ENCODE results near the gene AGAP9.
"Not testable (repeated sequence)": the region's sequence is repeated elsewhere in the genome, so short reads cannot be mapped to it uniquely, and the experiment has no call there.

The AGAP9 gene

GRCh38 chr10:47523475-47523874 is at the start of gene AGAP9:
TSS of gene AGAP9 (minus strand) at chr10:47523638. CDS start at chr10:47523526, 112 bp downstream.
- DNase-seq (ENCODE audit: extremely low read depth in 1 of 2, low read depth in 1 of 2), result not testable (repeated sequence)

GRCh38 chr10:47571138-47571912 is 47.9 kb upstream of the AGAP9 start:
- DNase-seq (ENCODE audit: extremely low read depth in 1 of 2, low read depth in 1 of 2), result not testable (repeated sequence)

- DNase-seq (ENCODE audit: extremely low read depth in 1 of 2, low read depth in 1 of 2), result not testable (repeated sequence)
Observed at GRCh38 chr10:47566757-47567156, 43.3 kb upstream of the AGAP9 start.

- not testable (repeated sequence) for DNase-seq (ENCODE audit: extremely low read depth in 1 of 2, low read depth in 1 of 2)
Observed at GRCh38 chr10:47566108-47566699, 42.8 kb upstream of the AGAP9 start.

- DNase-seq (ENCODE audit: extremely low read depth in 1 of 2, low read depth in 1 of 2), result not testable (repeated sequence)
Observed at GRCh38 chr10:47565517-47565920, 42.1 kb upstream of the AGAP9 start.

- DNase-seq (ENCODE audit: extremely low read depth in 1 of 2, low read depth in 1 of 2), result not testable (repeated sequence)
Observed at GRCh38 chr10:47564953-47565352, 41.5 kb upstream of the AGAP9 start.

GRCh38 chr10:47564318-47564717 is 40.9 kb upstream of the AGAP9 start:
- not testable (repeated sequence) for DNase-seq (ENCODE audit: extremely low read depth in 1 of 2, low read depth in 1 of 2)

GRCh38 chr10:47560452-47560851 is 37.0 kb upstream of the AGAP9 start:
- DNase-seq (ENCODE audit: extremely low read depth in 1 of 2, low read depth in 1 of 2), result not testable (repeated sequence)

- DNase-seq (ENCODE audit: extremely low read depth in 1 of 2, low read depth in 1 of 2), result not testable (repeated sequence)
Observed at GRCh38 chr10:47559718-47560308, 36.4 kb upstream of the AGAP9 start.

GRCh38 chr10:47558109-47558508 is 34.7 kb upstream of the AGAP9 start:
- not testable (repeated sequence) for DNase-seq (ENCODE audit: extremely low read depth in 1 of 2, low read depth in 1 of 2)

- DNase-seq (ENCODE audit: extremely low read depth in 1 of 2, low read depth in 1 of 2), result not testable (repeated sequence)
Observed at GRCh38 chr10:47557616-47558015, 34.2 kb upstream of the AGAP9 start.

- not testable (repeated sequence) for DNase-seq (ENCODE audit: extremely low read depth in 1 of 2, low read depth in 1 of 2)
Observed at GRCh38 chr10:47555334-47555733, 31.9 kb upstream of the AGAP9 start.

GRCh38 chr10:47554552-47554951 is 31.1 kb upstream of the AGAP9 start:
- DNase-seq (ENCODE audit: extremely low read depth in 1 of 2, low read depth in 1 of 2), result not testable (repeated sequence)

GRCh38 chr10:47553860-47554247 is 30.4 kb upstream of the AGAP9 start:
- DNase-seq (ENCODE audit: extremely low read depth in 1 of 2, low read depth in 1 of 2), result not testable (repeated sequence)

GRCh38 chr10:47553214-47553859 is 29.9 kb upstream of the AGAP9 start:
- DNase-seq (ENCODE audit: extremely low read depth in 1 of 2, low read depth in 1 of 2), result peak; percentile 66 to 76

- DNase-seq (ENCODE audit: extremely low read depth in 1 of 2, low read depth in 1 of 2), result peak; percentile 17 to 27
Observed at GRCh38 chr10:47552719-47553118, 29.3 kb upstream of the AGAP9 start.

- DNase-seq (ENCODE audit: extremely low read depth in 1 of 2, low read depth in 1 of 2), result not testable (repeated sequence)
Observed at GRCh38 chr10:47547286-47547685, 23.8 kb upstream of the AGAP9 start.

- DNase-seq (ENCODE audit: extremely low read depth in 1 of 2, low read depth in 1 of 2), result not testable (repeated sequence)
Observed at GRCh38 chr10:47536430-47536829, 13.0 kb upstream of the AGAP9 start.

GRCh38 chr10:47502313-47502712 is 21.1 kb downstream of the AGAP9 start:
- not testable (repeated sequence) for DNase-seq (ENCODE audit: extremely low read depth in 1 of 2, low read depth in 1 of 2)

GRCh38 chr10:47494226-47494625 is 29.2 kb downstream of the AGAP9 start:
- not testable (repeated sequence) for DNase-seq (ENCODE audit: extremely low read depth in 1 of 2, low read depth in 1 of 2)

GRCh38 chr10:47491600-47491999 is 31.8 kb downstream of the AGAP9 start, which contains the start of gene FAM25G:
TSS of gene FAM25G (minus strand) at chr10:47491700. CDS start at chr10:47491674, 26 bp downstream.
- not testable (repeated sequence) for DNase-seq (ENCODE audit: extremely low read depth in 1 of 2, low read depth in 1 of 2)

Measured in stimulated activated CD8-positive, alpha-beta memory T cell treated with anti-CD3 and anti-CD28 coated beads, Interleukin-7, amount 100 ng/mL, for 48 hours (primary cell).